HepG2 (cell line): Measurements from ENCODE around the gene GEMIN4. TPM values are rescaled to one million over a fixed set of nuclear protein-coding genes. Genes with fewer than 3 reads are reported as not detected.
A peak's percentile ranks its signal among the peaks of the same experiment; 100 is the strongest.

Source experiments
- CSRNP1 ChIP-seq: sonication (generic); formaldehyde crosslinking; IDR thresholded peaks from 2 replicates; pipeline ENCODE4 v1.8.1; 2023; ENCODE audit warnings: mild to moderate bottlenecking, missing genetic modification reagents
- FIP1L1 ChIP-seq: fragments of 200-400 bp; formaldehyde crosslinking; IDR thresholded peaks from 2 replicates; pipeline ENCODE4 v1.6.1; 2018; ENCODE audit warnings: low read depth, mild to moderate bottlenecking, low read length, moderate library complexity, borderline replicate concordance; ENCODE audit not compliant: insufficient read depth
- FOXA1 ChIP-seq, 2 experiments: fragments of 450-650 bp in 1 of 2; sonication (generic) in 1 of 2; formaldehyde crosslinking in 1 of 2; IDR thresholded peaks; 2 replicates each; pipeline versions ENCODE4 v1.4.0 to v1.6.1; 2016 to 2020; ENCODE audit warnings: missing genetic modification reagents in 1 of 2
- HNRNPUL1 ChIP-seq: fragments of 200-400 bp; formaldehyde crosslinking; IDR thresholded peaks from 2 replicates; pipeline ENCODE4 v1.6.1; 2017; ENCODE audit warnings: low read depth, mild to moderate bottlenecking, low read length, moderate library complexity
- PAX8 ChIP-seq: sonication (generic); formaldehyde crosslinking; IDR thresholded peaks from 2 replicates; pipeline ENCODE4 v1.8.0; 2022; ENCODE audit warnings: mild to moderate bottlenecking, missing genetic modification reagents, borderline replicate concordance
- SAP130 ChIP-seq: IDR thresholded peaks from 2 replicates; pipeline ENCODE4 v1.6.1; 2016; ENCODE audit warnings: low read depth
- SRF ChIP-seq: IDR thresholded peaks from 2 replicates; pipeline ENCODE4 v1.6.1; 2011; ENCODE audit warnings: mild to moderate bottlenecking, low read depth, low read length, moderate library complexity
- ZNF296 ChIP-seq: sonication (generic); formaldehyde crosslinking; conservative IDR thresholded peaks from 2 replicates; pipeline ENCODE4 v1.5.0; 2020; ENCODE audit warnings: mild to moderate bottlenecking, missing genetic modification reagents
- ZNF333 ChIP-seq: sonication (generic); formaldehyde crosslinking; IDR thresholded peaks from 2 replicates; pipeline ENCODE4 v1.4.0; 2020; ENCODE audit warnings: mild to moderate bottlenecking, missing genetic modification reagents, borderline replicate concordance
- polyA plus RNA-seq, 8 experiments: library from polyadenylated mRNA; depleted of rRNA in 3 of 8; stranded (reverse) in 7 of 8; unstranded in 1 of 8; fragments of >200 nt; fragmentation: Illumina TruSeq in 4 of 8; extraction: Trizol in 4 of 8; gene quantifications; 2 replicates each; pipeline versions ENCODE4 v1.2.1 to v1.2.3, GENCODE V29; 2011 to 2016; ENCODE audit warnings: low read depth in 4 of 8, missing spikeins in 1 of 8, mixed read lengths in 1 of 8; ENCODE audit not compliant: insufficient read depth in 1 of 8
- total RNA-seq, 5 experiments: library from RNA; depleted of rRNA; stranded (reverse); fragments of >200 nt; fragmentation: Illumina TruSeq; extraction: Trizol; gene quantifications; 2 replicates each; pipeline ENCODE4 v1.2.3, GENCODE V29; 2016; ENCODE audit warnings: low read depth in 1 of 5
- TF ChIP-seq, protein P1 (sequence below): sonication (generic); formaldehyde crosslinking; IDR thresholded peaks from 2 replicates; pipeline ENCODE4 v1.9.0; 2022; ENCODE audit warnings: low read depth, missing genetic modification reagents
- TF ChIP-seq, protein P2 (sequence below): IDR thresholded peaks from 2 replicates; pipeline ENCODE4 v1.6.1; 2016; ENCODE audit warnings: low read depth, missing genetic modification reagents, missing compliant biosample characterization

The GEMIN4 gene
- total and polyA plus RNA-seq, 2 of the 13 experiments (the other 11 are each of a cell fraction or from before 2014, with no cell fraction given), result 10.8 to 22.7 TPM

DNA sequence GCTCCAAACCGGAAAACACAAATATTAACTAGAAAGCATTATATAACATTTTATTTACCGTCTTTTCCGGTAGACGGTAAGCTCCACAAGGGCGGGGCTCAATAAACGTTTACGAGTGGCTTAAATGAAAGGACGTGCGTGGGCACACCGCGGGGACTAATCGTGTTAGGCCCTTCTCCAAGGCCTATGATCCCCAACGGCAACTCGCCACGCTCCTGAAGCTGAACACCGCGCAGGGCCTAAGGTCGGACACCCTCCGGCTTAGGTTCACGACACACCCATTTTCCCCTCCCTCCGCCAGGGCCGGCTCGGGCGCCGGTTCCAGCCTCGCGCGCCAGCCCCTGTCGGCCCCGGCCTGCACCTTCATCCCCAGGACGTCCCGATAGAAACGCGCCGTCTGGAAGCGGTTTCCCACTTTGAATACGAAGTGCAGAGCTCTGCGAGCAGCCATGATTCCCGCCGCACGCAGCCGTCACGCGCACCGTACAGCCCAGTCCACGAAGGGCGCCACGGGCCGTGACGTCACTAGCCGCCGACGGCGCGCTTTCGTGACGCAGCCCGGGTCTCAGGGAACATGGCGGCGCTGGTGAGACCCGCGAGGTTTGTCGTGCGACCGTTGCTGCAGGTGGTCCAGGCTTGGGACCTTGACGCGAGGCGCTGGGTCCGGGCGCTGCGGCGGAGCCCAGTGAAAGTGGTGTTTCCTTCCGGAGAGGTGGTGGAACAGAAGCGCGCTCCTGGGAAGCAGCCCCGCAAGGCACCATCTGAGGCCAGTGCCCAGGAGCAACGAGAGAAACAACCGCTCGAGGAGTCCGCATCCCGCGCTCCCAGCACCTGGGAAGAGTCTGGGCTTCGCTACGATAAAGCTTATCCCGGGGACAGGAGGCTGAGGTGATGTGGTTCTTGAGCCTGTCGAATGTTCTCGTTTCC lies 30.0 kb upstream of the GEMIN4 start, which contains the start of the genes GLOD4 and MRM3 (continued):
- TF ChIP-seq, protein P1, sequence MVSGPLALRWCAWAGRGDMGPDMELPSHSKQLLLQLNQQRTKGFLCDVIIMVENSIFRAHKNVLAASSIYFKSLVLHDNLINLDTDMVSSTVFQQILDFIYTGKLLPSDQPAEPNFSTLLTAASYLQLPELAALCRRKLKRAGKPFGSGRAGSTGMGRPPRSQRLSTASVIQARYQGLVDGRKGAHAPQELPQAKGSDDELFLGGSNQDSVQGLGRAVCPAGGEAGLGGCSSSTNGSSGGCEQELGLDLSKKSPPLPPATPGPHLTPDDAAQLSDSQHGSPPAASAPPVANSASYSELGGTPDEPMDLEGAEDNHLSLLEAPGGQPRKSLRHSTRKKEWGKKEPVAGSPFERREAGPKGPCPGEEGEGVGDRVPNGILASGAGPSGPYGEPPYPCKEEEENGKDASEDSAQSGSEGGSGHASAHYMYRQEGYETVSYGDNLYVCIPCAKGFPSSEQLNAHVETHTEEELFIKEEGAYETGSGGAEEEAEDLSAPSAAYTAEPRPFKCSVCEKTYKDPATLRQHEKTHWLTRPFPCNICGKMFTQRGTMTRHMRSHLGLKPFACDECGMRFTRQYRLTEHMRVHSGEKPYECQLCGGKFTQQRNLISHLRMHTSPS, result peak; percentile 66; the same call in 1 of the 2 replicates
- no peak for TF ChIP-seq FOXA1 (IDR thresholded peaks at IDR 0.05)
- TF ChIP-seq FOXA1 (CRISPR knock-in tag; IDR thresholded peaks at IDR 0.05), result peak; percentile 61
- no peak; the same call in 1 of the 2 replicates for TF ChIP-seq HNRNPUL1
- no peak; the same call in 1 of the 2 replicates for TF ChIP-seq FIP1L1
- peak; percentile 74; the same call in 1 of the 2 replicates for TF ChIP-seq ZNF333 (CRISPR knock-in tag)
- TF ChIP-seq SAP130 (CRISPR knock-in tag), result peak; percentile 98
- TF ChIP-seq ZNF296 (CRISPR knock-in tag), result no peak
- TF ChIP-seq CSRNP1 (CRISPR knock-in tag), result no peak; the same call in 1 of the 2 replicates
- peak; percentile 82 for TF ChIP-seq SRF
- peak; percentile 52; the same call in 1 of the 2 replicates for TF ChIP-seq PAX8 (CRISPR knock-in tag)
- TF ChIP-seq, protein P2, sequence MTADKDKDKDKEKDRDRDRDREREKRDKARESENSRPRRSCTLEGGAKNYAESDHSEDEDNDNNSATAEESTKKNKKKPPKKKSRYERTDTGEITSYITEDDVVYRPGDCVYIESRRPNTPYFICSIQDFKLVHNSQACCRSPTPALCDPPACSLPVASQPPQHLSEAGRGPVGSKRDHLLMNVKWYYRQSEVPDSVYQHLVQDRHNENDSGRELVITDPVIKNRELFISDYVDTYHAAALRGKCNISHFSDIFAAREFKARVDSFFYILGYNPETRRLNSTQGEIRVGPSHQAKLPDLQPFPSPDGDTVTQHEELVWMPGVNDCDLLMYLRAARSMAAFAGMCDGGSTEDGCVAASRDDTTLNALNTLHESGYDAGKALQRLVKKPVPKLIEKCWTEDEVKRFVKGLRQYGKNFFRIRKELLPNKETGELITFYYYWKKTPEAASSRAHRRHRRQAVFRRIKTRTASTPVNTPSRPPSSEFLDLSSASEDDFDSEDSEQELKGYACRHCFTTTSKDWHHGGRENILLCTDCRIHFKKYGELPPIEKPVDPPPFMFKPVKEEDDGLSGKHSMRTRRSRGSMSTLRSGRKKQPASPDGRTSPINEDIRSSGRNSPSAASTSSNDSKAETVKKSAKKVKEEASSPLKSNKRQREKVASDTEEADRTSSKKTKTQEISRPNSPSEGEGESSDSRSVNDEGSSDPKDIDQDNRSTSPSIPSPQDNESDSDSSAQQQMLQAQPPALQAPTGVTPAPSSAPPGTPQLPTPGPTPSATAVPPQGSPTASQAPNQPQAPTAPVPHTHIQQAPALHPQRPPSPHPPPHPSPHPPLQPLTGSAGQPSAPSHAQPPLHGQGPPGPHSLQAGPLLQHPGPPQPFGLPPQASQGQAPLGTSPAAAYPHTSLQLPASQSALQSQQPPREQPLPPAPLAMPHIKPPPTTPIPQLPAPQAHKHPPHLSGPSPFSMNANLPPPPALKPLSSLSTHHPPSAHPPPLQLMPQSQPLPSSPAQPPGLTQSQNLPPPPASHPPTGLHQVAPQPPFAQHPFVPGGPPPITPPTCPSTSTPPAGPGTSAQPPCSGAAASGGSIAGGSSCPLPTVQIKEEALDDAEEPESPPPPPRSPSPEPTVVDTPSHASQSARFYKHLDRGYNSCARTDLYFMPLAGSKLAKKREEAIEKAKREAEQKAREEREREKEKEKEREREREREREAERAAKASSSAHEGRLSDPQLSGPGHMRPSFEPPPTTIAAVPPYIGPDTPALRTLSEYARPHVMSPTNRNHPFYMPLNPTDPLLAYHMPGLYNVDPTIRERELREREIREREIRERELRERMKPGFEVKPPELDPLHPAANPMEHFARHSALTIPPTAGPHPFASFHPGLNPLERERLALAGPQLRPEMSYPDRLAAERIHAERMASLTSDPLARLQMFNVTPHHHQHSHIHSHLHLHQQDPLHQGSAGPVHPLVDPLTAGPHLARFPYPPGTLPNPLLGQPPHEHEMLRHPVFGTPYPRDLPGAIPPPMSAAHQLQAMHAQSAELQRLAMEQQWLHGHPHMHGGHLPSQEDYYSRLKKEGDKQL (CRISPR knock-in tag), result peak; percentile 63; the same call in 1 of the 2 replicates
